Gastroesophageal sphincter (tissue), 3 donors: ENCODE data around the gene PCDHGA1.

Experiments used
- EP300 ChIP-seq: sonication (generic); formaldehyde crosslinking; IDR thresholded peaks from one replicate; pipeline ENCODE4 v1.6.1; 2017; ENCODE audit warnings: antibody characterized with exemption, mild to moderate bottlenecking
- POLR2A ChIP-seq, 2 donors: fragments of 450-650 bp; IDR thresholded peaks; one replicate each; pipeline ENCODE4 v1.6.1; 2017; ENCODE audit warnings: antibody characterized with exemption in 2 of 2, mild to moderate bottlenecking in 2 of 2, moderate library complexity in 1 of 2
- POLR2AphosphoS5 ChIP-seq: sonication (generic); formaldehyde crosslinking; IDR thresholded peaks from one replicate; pipeline ENCODE4 v1.6.1; 2017; ENCODE audit warnings: antibody characterized with exemption
- TF ChIP-seq, protein P1 (sequence below), 4 experiments: fragments of 200-600 bp in 2 of 4; fragments of 450-650 bp in 2 of 4; sonication (generic) in 1 of 4; IDR thresholded peaks; one replicate each; pipeline ENCODE4 v1.5.1; 2017 to 2019; ENCODE audit warnings: antibody characterized with exemption in 4 of 4, mild to moderate bottlenecking in 2 of 4, moderate library complexity in 2 of 4

GRCh38 chr5:141343242-141343952, 13.1 kb downstream of the PCDHGA1 start, which contains the start of gene PCDHGA3:
- TF ChIP-seq, protein P1, sequence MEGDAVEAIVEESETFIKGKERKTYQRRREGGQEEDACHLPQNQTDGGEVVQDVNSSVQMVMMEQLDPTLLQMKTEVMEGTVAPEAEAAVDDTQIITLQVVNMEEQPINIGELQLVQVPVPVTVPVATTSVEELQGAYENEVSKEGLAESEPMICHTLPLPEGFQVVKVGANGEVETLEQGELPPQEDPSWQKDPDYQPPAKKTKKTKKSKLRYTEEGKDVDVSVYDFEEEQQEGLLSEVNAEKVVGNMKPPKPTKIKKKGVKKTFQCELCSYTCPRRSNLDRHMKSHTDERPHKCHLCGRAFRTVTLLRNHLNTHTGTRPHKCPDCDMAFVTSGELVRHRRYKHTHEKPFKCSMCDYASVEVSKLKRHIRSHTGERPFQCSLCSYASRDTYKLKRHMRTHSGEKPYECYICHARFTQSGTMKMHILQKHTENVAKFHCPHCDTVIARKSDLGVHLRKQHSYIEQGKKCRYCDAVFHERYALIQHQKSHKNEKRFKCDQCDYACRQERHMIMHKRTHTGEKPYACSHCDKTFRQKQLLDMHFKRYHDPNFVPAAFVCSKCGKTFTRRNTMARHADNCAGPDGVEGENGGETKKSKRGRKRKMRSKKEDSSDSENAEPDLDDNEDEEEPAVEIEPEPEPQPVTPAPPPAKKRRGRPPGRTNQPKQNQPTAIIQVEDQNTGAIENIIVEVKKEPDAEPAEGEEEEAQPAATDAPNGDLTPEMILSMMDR (IDR thresholded peaks at IDR 0.05) = no peak
- TF ChIP-seq POLR2AphosphoS5 = no peak
- no peak for TF ChIP-seq POLR2A (IDR thresholded peaks at IDR 0.05)
- TF ChIP-seq EP300 = no peak
